Measurements from ENCODE around the gene TMEM170B.

The TMEM170B gene

DNA sequence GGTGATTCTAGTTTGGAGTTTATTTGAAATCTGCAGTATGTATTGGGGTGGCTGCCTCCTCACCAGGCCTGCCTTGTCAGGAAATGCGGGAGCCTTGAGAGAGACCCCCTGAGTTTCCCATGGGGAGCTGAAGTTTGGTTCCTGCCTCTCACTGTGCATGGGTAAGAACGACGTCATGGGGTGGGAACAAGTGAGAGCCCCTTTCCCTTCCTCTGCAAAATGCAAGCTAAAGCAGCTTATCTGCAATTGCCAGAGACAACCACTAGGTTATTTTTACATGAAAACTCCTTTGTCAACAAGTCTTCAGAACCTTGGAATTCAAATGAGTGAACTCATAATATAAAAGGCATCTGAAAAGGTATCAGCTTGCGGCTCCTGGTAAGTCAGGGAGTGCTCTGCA lies 58.4 kb downstream of the TMEM170B start:
- H3K27ac Mint-ChIP-seq, result no peak overlapping the region
- TF ChIP-seq, protein P1, sequence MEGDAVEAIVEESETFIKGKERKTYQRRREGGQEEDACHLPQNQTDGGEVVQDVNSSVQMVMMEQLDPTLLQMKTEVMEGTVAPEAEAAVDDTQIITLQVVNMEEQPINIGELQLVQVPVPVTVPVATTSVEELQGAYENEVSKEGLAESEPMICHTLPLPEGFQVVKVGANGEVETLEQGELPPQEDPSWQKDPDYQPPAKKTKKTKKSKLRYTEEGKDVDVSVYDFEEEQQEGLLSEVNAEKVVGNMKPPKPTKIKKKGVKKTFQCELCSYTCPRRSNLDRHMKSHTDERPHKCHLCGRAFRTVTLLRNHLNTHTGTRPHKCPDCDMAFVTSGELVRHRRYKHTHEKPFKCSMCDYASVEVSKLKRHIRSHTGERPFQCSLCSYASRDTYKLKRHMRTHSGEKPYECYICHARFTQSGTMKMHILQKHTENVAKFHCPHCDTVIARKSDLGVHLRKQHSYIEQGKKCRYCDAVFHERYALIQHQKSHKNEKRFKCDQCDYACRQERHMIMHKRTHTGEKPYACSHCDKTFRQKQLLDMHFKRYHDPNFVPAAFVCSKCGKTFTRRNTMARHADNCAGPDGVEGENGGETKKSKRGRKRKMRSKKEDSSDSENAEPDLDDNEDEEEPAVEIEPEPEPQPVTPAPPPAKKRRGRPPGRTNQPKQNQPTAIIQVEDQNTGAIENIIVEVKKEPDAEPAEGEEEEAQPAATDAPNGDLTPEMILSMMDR (IDR thresholded peaks at IDR 0.05), result no peak
- H3K36me3 Mint-ChIP-seq (ENCODE audit: low read depth), result no peaks in the 10 kb centered on the region
- H3K9me3 Mint-ChIP-seq, result peaks cover 19% of the 10 kb centered on the region
- peaks cover 49% of the 10 kb centered on the region for H3K4me1 Mint-ChIP-seq
- no peak for DNase-seq
- no peak overlapping the region for H3K4me3 Mint-ChIP-seq
- H3K27me3 Mint-ChIP-seq (ENCODE audit: low read depth, poor library complexity), result peaks cover 7% of the 10 kb centered on the region

DNA sequence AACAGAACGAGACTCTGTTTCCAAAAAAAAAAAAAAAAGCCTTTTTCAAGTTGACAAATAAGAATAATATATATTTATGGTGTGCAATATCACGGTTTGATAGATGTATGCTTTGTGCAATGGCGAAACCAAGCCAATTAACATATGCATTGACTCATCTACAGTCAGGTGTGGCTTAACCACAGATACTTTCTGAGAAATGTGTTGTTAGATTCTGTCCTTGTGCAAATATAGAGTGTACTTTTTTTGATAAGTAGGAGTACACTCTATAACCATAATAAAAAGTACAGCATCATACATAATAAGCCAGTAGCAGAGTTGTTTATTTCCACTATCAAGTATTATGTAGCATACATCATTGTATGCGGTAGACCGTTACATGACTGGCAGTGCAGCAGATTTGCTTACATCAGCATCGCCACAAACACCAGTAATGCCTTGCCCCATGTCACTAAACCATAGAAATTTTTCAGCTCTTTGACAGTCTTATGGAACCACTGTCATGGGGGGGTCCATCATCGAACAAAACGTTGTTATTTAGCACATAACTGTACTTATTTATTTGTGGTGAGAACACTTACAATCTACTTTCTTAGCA lies 59.2 kb downstream of the TMEM170B start:
- Mint-ChIP-seq H3K36me3 (ENCODE audit: low read depth) (no peaks in the 10 kb centered on the region), H3K4me3 (no peak overlapping the region), H3K9me3 (peaks cover 18% of the 10 kb centered on the region), H3K27me3 (ENCODE audit: low read depth, poor library complexity) (peaks cover 7% of the 10 kb centered on the region), H3K4me1 (peaks cover 50% of the 10 kb centered on the region), H3K27ac (no peak overlapping the region)
- TF ChIP-seq, protein P1 (IDR thresholded peaks at IDR 0.05), result no peak
- no peak for DNase-seq

DNA sequence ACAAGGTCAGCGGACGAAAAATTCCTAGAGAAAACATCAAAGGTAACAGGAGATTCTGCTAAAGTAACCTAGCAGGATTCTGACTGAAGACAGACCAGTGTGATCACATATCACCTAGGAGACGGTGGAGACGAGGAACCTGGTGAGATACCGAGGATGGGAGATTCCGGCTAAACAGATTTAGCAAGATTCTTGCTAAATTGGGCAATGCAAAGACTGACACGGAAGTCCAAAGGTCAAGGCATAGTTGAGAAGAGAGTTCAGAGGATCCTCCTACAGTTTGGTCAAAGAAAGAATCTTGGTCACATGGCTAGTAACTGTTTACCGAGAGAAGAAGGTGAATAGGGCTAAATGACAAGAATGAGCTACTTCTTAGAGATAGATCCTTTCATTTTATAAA lies 61.1 kb downstream of the TMEM170B start:
- H3K36me3 Mint-ChIP-seq (ENCODE audit: low read depth), result no peaks in the 10 kb centered on the region
- H3K9me3 Mint-ChIP-seq, result peaks cover 11% of the 10 kb centered on the region
- DNase-seq, result no peak
- TF ChIP-seq, protein P1 (IDR thresholded peaks at IDR 0.05), result no peak
- H3K27ac Mint-ChIP-seq, result no peak overlapping the region
- H3K4me1 Mint-ChIP-seq, result peaks cover 48% of the 10 kb centered on the region
- no peak overlapping the region for H3K4me3 Mint-ChIP-seq
- no peaks in the 10 kb centered on the region for H3K27me3 Mint-ChIP-seq (ENCODE audit: low read depth, poor library complexity)

DNA sequence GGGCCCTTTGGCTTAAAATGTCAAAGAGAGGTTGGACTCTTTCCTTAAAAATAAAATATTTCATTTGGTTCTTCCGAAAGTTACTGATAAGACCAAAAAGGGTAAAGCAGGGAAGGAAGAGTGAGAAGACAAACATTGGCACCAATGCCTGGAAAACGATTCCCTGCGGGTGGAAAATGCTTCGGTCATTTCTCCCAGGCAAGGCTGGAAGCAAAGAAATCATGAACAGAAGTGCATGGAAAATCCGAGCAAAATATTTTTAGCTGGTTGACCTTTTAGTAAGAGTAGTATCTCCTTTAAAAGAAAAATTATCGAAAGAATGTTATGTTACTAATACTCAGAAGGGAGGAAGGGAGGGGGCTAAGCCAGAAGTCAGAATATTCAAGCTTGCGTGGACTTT lies 62.7 kb downstream of the TMEM170B start:
- Mint-ChIP-seq H3K4me1 (peaks cover 49% of the 10 kb centered on the region), H3K27me3 (ENCODE audit: low read depth, poor library complexity) (no peaks in the 10 kb centered on the region), H3K9me3 (peaks cover 10% of the 10 kb centered on the region), H3K4me3 (no peak overlapping the region), H3K36me3 (ENCODE audit: low read depth) (no peaks in the 10 kb centered on the region), H3K27ac (no peak overlapping the region)
- DNase-seq, result no peak
- TF ChIP-seq, protein P1 (IDR thresholded peaks at IDR 0.05), result no peak

DNA sequence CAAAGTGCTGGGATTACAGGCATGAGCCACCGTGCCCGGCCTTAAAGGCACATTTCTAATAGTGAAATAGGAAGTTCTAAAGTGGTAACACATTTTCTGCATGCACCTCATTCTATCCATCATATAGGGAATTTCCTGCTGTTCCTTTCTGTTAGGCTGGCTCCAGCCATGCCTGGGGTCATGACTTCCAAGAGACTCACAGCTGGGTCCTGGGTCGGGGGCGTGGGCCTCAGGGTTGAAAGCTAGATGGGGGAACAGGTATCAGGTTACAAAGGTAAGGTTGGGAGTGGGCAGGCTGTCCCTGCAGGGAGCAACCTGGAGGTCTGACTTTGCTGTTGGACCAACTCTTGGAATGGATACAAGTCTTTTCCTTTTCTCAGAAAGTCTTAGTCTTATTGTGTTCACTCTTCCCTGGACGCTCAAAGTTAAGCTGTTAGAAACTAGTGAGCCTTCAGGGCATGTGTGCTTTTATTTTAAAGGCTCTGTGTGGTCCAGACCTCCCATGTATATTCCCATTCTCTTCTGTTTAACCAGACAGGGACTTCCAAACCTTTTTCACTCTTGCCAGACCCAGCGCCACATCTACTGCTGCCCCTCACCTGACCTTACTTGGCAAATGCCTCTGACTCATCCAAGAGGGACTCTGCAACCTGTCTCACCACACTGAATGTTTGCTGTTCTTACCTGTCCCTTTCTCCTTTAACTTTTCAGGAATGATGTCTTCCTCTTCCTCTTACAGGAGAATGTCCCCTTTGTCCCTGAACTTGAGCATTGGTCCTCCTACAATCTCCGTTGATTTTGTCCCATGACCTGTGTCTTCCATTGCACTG lies 64.4 kb downstream of the TMEM170B start:
- Mint-ChIP-seq H3K4me1 (peaks cover 57% of the 10 kb centered on the region), H3K36me3 (ENCODE audit: low read depth) (no peaks in the 10 kb centered on the region), H3K27me3 (ENCODE audit: low read depth, poor library complexity) (no peaks in the 10 kb centered on the region), H3K9me3 (peaks cover 10% of the 10 kb centered on the region), H3K4me3 (peak overlapping the region; percentile 0), H3K27ac (no peak overlapping the region)
- no peak for DNase-seq
- TF ChIP-seq, protein P1 (IDR thresholded peaks at IDR 0.05), result no peak
